Kidney (tissue), 14 donors: ENCODE data around the gene TMEM53. TPM values are rescaled to one million over a fixed set of nuclear protein-coding genes. Genes with fewer than 3 reads are reported as not detected.

Experiments
- DNase-seq, 5 donors: peaks; one replicate each; pipeline ENCODE4 v3.0.0-alpha.2; 2013 to 2020
- FAIRE-seq: peaks from 2 replicates; lab custom pipeline; 2012; peaks lifted over from hg19 to GRCh38; lab: Jason Lieb, UNC
- H3K27ac ChIP-seq, 2 donors: one replicate each; pipeline ENCODE4 v1.7.0; 2013; ENCODE audit warnings: low read depth in 2 of 2, low read length in 2 of 2, inconsistent platforms in 1 of 2
- H3K27me3 ChIP-seq: one replicate; pipeline ENCODE4 v1.7.1; 2013; ENCODE audit warnings: low read length, inconsistent platforms; ENCODE audit not compliant: control insufficient read depth, insufficient read depth
- H3K36me3 ChIP-seq, 3 donors: one replicate each; pipeline versions ENCODE4 v1.7.0 to v1.7.1; 2013; ENCODE audit warnings: low read length in 3 of 3, control low read depth in 1 of 3, inconsistent platforms in 1 of 3; ENCODE audit not compliant: insufficient read depth in 3 of 3, control insufficient read depth in 2 of 3
- H3K4me1 ChIP-seq, 3 donors: one replicate each; pipeline versions ENCODE4 v1.7.0 to v1.7.1; 2013; ENCODE audit warnings: low read length in 3 of 3, inconsistent platforms in 1 of 3, low read depth in 1 of 3; ENCODE audit not compliant: control insufficient read depth in 2 of 3, insufficient read depth in 2 of 3
- H3K4me3 ChIP-seq, 3 donors: one replicate each; pipeline versions ENCODE4 v1.7.0 to v1.8.1; 2013; ENCODE audit warnings: low read length in 3 of 3, control low read depth in 1 of 3, inconsistent platforms in 1 of 3
- H3K9ac ChIP-seq, 3 donors: one replicate each; pipeline versions ENCODE4 v1.7.0 to v1.7.1; 2013; ENCODE audit warnings: low read length in 3 of 3, control low read depth in 1 of 3, inconsistent platforms in 1 of 3
- H3K9me3 ChIP-seq, 3 donors: one replicate each; pipeline versions ENCODE4 v1.7.0 to v1.7.1; 2013; ENCODE audit warnings: low read length in 3 of 3, control low read depth in 1 of 3, inconsistent platforms in 1 of 3; ENCODE audit not compliant: control insufficient read depth in 2 of 3, insufficient read depth in 1 of 3
- CTCF ChIP-seq: IDR thresholded peaks from 3 replicates; pipeline ENCODE4 v1.5.1; 2012; ENCODE audit warnings: mild to moderate bottlenecking, moderate library complexity, borderline replicate concordance; ENCODE audit not compliant: insufficient read depth; ENCODE audit errors: extremely low read depth
- intact Hi-C: fragments of 100-400 bp; cut with DNase I; formaldehyde crosslinking; loops from one replicate; pipeline ENCODE4 v1.11.1; 2022
- polyA plus RNA-seq: library from polyadenylated mRNA; stranded (reverse); fragments of 350-450 nt; fragmentation: Illumina TruSeq; extraction: RNeasy Lipid Tissue Mini Kit (QIAGEN cat#74804); gene quantifications from one replicate; pipeline ENCODE4 v1.2.3, GENCODE V29; 2014; ENCODE audit warnings: low read depth, low replicate concordance; ENCODE audit not compliant: insufficient read depth
- total RNA-seq: library from RNA; stranded (reverse); fragmentation: NEBNext Ultra II Directional; extraction: Animal tissue kit (Norgen Biotek cat#: 25700); gene quantifications from one replicate; pipeline ENCODE4 v1.2.1, GENCODE V29; 2021
- donor health status: control.
- donor health status: control.
- donor health status: control.
- donor health status: control.
- donor health status: control.
- donor health status: DM: yes; HTN: yes; CAD: no.
- donor health status: Normal renal cell carcinoma (clear cell type).

TMEM53 gene
- total and polyA plus RNA-seq, 2 donors from 2014 or later = 16.4 to 45.0 TPM

- peak in 1 of 5 donors; percentile 64 for DNase-seq
- H3K9me3 ChIP-seq = no peaks in the 10 kb centered on the region
- H3K9ac ChIP-seq = no peak overlapping the region
- no peak for FAIRE-seq
- intact Hi-C loops = no loop called here
- H3K27me3 ChIP-seq = peaks cover 18% of the 10 kb centered on the region
- H3K4me1 ChIP-seq = peaks cover 0 to 12% (median 0%) of the 10 kb centered on the region in 3 donors
- no peak overlapping the region for H3K27ac ChIP-seq
- TF ChIP-seq CTCF = no peak
- no peak overlapping the region for H3K4me3 ChIP-seq
- H3K36me3 ChIP-seq = no peaks in the 10 kb centered on the region
Measured at GRCh38 chr1:44616991-44617702, 57.1 kb downstream of the TMEM53 start.

- intact Hi-C loops = no loop called here
- Histone ChIP-seq H3K4me3 (no peak overlapping the region), H3K4me1 (peaks cover 0 to 7% (median 0%) of the 10 kb centered on the region in 3 donors), H3K36me3 (no peaks in the 10 kb centered on the region), H3K9ac (no peak overlapping the region), H3K9me3 (no peaks in the 10 kb centered on the region), H3K27me3 (peaks cover 16% of the 10 kb centered on the region), H3K27ac (no peak overlapping the region)
- no peak for FAIRE-seq
- no peak for DNase-seq
- no peak for TF ChIP-seq CTCF
Measured at GRCh38 chr1:44616284-44616990, 57.8 kb downstream of the TMEM53 start.

GRCh38 chr1:44613941-44614340, 60.3 kb downstream of the TMEM53 start:
- no peaks in the 10 kb centered on the region for H3K4me1 ChIP-seq
- no peak for FAIRE-seq
- no peak for DNase-seq
- intact Hi-C loops = no loop called here
- H3K27ac ChIP-seq = no peak overlapping the region
- H3K36me3 ChIP-seq = no peaks in the 10 kb centered on the region
- no peak overlapping the region for H3K4me3 ChIP-seq
- H3K9me3 ChIP-seq = no peaks in the 10 kb centered on the region
- TF ChIP-seq CTCF = no peak
- H3K9ac ChIP-seq = no peak overlapping the region
- H3K27me3 ChIP-seq = peaks cover 18% of the 10 kb centered on the region
